Esophagus muscularis mucosa (tissue), 3 donors: ENCODE data around the gene PLSCR3.

Source experiments
- POLR2A ChIP-seq: fragments of 450-650 bp; IDR thresholded peaks from one replicate; pipeline ENCODE4 v1.6.1; 2017; ENCODE audit warnings: antibody characterized with exemption, moderate library complexity, mild to moderate bottlenecking, low read depth
- POLR2AphosphoS5 ChIP-seq, 2 donors: sonication (generic); formaldehyde crosslinking; IDR thresholded peaks; one replicate each; pipeline ENCODE4 v1.6.1; 2017; ENCODE audit warnings: antibody characterized with exemption in 2 of 2
- TF ChIP-seq, protein P1 (sequence below), 3 experiments: fragments of 200-600 bp in 2 of 3; fragments of 450-650 bp in 1 of 3; sonication (generic) in 2 of 3; IDR thresholded peaks; one replicate each; pipeline ENCODE4 v1.5.1; 2017 to 2019; ENCODE audit warnings: antibody characterized with exemption in 3 of 3, mild to moderate bottlenecking in 2 of 3, moderate library complexity in 1 of 3

DNA sequence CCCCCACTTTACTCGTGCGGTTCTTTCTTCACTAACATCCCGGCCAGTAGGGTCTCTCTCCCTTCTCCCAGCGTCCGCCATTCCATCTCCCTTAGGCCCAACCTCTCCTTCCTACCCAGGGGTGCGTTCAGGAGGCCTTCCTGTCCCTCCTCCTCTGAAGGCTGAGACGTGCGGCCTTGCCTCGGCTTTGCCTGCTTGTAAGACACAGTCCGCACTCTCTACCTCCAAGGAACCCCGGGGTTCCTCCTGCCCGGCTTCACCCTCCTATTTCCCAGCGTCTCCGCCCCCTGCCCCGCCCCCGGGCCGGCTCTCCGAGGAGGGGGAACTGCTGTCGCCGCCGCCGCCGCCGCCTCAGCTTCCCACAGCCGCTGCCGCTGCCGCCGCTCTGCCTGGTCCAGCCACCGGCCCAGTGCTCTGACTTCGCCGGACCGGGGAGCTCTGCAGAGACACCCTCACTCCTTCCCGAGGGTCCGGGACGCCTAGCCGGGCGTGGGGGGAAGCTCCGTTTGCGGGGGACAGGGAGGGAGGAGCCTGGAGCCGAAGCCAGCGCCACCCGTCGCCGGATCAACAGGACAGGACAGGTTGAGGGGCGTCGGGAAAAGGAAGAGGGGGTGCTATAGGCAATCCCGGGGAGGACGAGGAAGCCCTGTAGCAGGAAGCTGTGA, 43.8 kb upstream of the PLSCR3 start:
- TF ChIP-seq, protein P1, sequence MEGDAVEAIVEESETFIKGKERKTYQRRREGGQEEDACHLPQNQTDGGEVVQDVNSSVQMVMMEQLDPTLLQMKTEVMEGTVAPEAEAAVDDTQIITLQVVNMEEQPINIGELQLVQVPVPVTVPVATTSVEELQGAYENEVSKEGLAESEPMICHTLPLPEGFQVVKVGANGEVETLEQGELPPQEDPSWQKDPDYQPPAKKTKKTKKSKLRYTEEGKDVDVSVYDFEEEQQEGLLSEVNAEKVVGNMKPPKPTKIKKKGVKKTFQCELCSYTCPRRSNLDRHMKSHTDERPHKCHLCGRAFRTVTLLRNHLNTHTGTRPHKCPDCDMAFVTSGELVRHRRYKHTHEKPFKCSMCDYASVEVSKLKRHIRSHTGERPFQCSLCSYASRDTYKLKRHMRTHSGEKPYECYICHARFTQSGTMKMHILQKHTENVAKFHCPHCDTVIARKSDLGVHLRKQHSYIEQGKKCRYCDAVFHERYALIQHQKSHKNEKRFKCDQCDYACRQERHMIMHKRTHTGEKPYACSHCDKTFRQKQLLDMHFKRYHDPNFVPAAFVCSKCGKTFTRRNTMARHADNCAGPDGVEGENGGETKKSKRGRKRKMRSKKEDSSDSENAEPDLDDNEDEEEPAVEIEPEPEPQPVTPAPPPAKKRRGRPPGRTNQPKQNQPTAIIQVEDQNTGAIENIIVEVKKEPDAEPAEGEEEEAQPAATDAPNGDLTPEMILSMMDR (IDR thresholded peaks at IDR 0.05) = no peak
- TF ChIP-seq POLR2A (no peak), POLR2AphosphoS5 (IDR thresholded peaks at IDR 0.05) (no peak)
